Body of pancreas (tissue), 4 donors: ENCODE data around the gene NUDT2.

Source experiments
- POLR2A ChIP-seq, 3 donors: fragments of 450-650 bp; IDR thresholded peaks; one replicate each; pipeline ENCODE4 v1.6.1; 2016; ENCODE audit warnings: antibody characterized with exemption in 3 of 3, mild to moderate bottlenecking in 2 of 3
- TF ChIP-seq, protein P1 (sequence below), 7 experiments: fragments of 450-650 bp in 4 of 7; fragments of 200-600 bp in 3 of 7; sonication (generic) in 3 of 7; IDR thresholded peaks; one replicate each; pipeline ENCODE4 v1.5.1; 2016 to 2019; ENCODE audit warnings: antibody characterized with exemption in 7 of 7

DNA sequence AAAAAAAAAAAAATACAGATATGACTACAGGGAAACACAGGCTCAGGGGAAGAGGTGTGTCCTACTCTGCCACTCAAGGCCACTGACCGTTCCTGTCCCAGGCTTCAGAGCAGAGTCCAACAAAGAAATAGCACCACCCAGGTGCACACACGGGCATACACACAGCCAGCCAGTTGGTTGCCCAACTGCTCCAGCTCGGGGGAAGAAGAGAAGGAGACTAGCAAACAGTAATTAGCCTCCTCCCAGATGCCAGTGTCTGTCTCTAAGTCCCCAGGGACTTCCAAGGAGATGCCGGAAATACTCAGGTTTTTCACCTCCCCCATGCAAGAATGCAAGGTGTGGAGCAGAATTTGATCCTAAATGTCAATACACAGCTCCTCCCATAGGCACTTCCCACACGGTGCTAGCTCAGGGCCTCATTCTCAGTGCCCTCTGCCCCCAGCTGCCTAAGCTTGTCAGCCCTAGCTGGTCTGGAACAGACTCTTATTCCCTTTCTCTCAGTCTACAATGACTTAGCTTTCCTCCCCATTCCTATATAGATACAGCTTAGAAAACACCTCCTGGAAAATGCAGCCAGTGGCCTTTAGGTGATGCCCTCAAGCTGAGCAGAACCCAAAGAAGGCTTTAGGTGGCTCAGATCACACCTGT, 45.7 kb downstream of the NUDT2 start:
- peak; percentile 48 to 86 (median 69) for TF ChIP-seq POLR2A (IDR thresholded peaks at IDR 0.05)
- TF ChIP-seq, protein P1, sequence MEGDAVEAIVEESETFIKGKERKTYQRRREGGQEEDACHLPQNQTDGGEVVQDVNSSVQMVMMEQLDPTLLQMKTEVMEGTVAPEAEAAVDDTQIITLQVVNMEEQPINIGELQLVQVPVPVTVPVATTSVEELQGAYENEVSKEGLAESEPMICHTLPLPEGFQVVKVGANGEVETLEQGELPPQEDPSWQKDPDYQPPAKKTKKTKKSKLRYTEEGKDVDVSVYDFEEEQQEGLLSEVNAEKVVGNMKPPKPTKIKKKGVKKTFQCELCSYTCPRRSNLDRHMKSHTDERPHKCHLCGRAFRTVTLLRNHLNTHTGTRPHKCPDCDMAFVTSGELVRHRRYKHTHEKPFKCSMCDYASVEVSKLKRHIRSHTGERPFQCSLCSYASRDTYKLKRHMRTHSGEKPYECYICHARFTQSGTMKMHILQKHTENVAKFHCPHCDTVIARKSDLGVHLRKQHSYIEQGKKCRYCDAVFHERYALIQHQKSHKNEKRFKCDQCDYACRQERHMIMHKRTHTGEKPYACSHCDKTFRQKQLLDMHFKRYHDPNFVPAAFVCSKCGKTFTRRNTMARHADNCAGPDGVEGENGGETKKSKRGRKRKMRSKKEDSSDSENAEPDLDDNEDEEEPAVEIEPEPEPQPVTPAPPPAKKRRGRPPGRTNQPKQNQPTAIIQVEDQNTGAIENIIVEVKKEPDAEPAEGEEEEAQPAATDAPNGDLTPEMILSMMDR (IDR thresholded peaks at IDR 0.05), result peak in 4 of 7 experiments; percentile 25 to 31 (median 28)
